ENCODE measurements around the gene ANKRD33. TPM values are rescaled to one million over a fixed set of nuclear protein-coding genes. Genes with fewer than 3 reads are reported as not detected.

Gene ANKRD33
- total and polyA plus RNA-seq, 2 of the 13 experiments (the other 11 are each of a cell fraction or from before 2014, with no cell fraction given): 0.04 TPM; not detected in 1

- WGBS (ENCODE audit: low lambda C conversion rate): 0% methylated on average over 5 of the region's 40 CpGs
- ATAC-seq (peak; percentile 10), DNase-seq (ENCODE audit: low spot score) (no peak), FAIRE-seq (no peak)
- H3K4me2 ChIP-seq (ENCODE audit: low read depth, low read length): peak overlapping the region; percentile 91
- no peak overlapping the region for H3K27ac ChIP-seq (ENCODE audit: extremely low read length, insufficient read depth, low read length)
- H3K27me3 ChIP-seq (ENCODE audit: control insufficient read depth in 1 of 2, insufficient read depth in 2 of 2, low read length in 2 of 2): peaks cover 0 to 9% of the 10 kb centered on the region in 2 experiments; a peak in 1 of 5 replicates
- in situ Hi-C loops (cut with HindIII; ENCODE audit: extremely low pct_ligation_motif_present, low pct_unique_long_range_greater_than_20kb) (no loop called here), intact Hi-C loops (cut with micrococcal nuclease; ENCODE audit: unreplicated experiment) (loop anchor here (1.0 kb wide), 1 partner anchor 25 kb away; no protein-coding TSS in a partner anchor)
- peaks cover 31% of the 10 kb centered on the region for H3K4me1 ChIP-seq (ENCODE audit: insufficient read depth, low read length)
- no peaks in the 10 kb centered on the region for H3K36me3 ChIP-seq (replicated peaks in 1 of 2; ENCODE audit: control insufficient read depth in 1 of 2, insufficient read depth in 2 of 2, low read length in 2 of 2)
- POLR2A ChIA-PET: interaction anchor here (1.4 to 1.8 kb wide), 2 partner anchors 24 to 33 kb away, joined by 3 to 4 read pairs; a partner anchor contains a TSS
- H4K20me1 ChIP-seq (ENCODE audit: insufficient read depth, low read length): no peaks in the 10 kb centered on the region
- no TSS peak for BruUV-seq (replicated peaks)
- H3K79me2 ChIP-seq (ENCODE audit: insufficient read depth, low read length): no peaks in the 10 kb centered on the region
- H3K9ac ChIP-seq (ENCODE audit: insufficient read depth, low read depth, low read length): peak overlapping the region; percentile 54; the same call in 1 of the 2 replicates
- H3K9me3 ChIP-seq (ENCODE audit: low read length): no peaks in the 10 kb centered on the region
- H3K4me3 ChIP-seq (replicated peaks in 1 of 3; ENCODE audit: insufficient read depth in 1 of 3, low read depth in 2 of 3, low read length in 3 of 3): peak overlapping the region; percentile 71 to 82 (median 72)
- CTCF ChIA-PET (ENCODE audit: low intra/inter-chr PET ratio, low total read pairs): no interaction called here
- H2AFZ ChIP-seq (ENCODE audit: low read length): no peak overlapping the region
- no peak for TF ChIP-seq SRSF4 (IDR thresholded peaks at IDR 0.05; ENCODE audit: low read depth, low read length, poor library complexity, severe bottlenecking)
- TF ChIP-seq FOXO1 (CRISPR knock-in tag; IDR thresholded peaks at IDR 0.05): no peak
- TF ChIP-seq PATZ1 (CRISPR knock-in tag; IDR thresholded peaks at IDR 0.05): peak; percentile 67
- TF ChIP-seq BATF2 (CRISPR knock-in tag; IDR thresholded peaks at IDR 0.05): no peak
- no peak for TF ChIP-seq DR1 (CRISPR knock-in tag; IDR thresholded peaks at IDR 0.05)
- no peak for TF ChIP-seq KMT2A (CRISPR knock-in tag; IDR thresholded peaks at IDR 0.05)
- TF ChIP-seq ZNF496 (CRISPR knock-in tag; IDR thresholded peaks at IDR 0.05; ENCODE audit: insufficient replicate concordance): no peak
- no peak for TF ChIP-seq IRF9 (CRISPR knock-in tag; IDR thresholded peaks at IDR 0.05; ENCODE audit: borderline replicate concordance)
- no peak for TF ChIP-seq MTF2 (CRISPR knock-in tag; IDR thresholded peaks at IDR 0.05; ENCODE audit: borderline replicate concordance)
- no peak for TF ChIP-seq ZKSCAN5 (CRISPR knock-in tag; IDR thresholded peaks at IDR 0.05)
- TF ChIP-seq PAXIP1 (CRISPR knock-in tag; conservative IDR thresholded peaks at IDR 0.05): no peak
- TF ChIP-seq HNRNPK (IDR thresholded peaks at IDR 0.05; ENCODE audit: low read depth, low read length, poor library complexity, severe bottlenecking): peak; percentile 35
- TF ChIP-seq HNRNPL (IDR thresholded peaks at IDR 0.05; ENCODE audit: low read depth, low read length): no peak
- TF ChIP-seq ZNF766 (CRISPR knock-in tag; IDR thresholded peaks at IDR 0.05; ENCODE audit: borderline replicate concordance): no peak
- TF ChIP-seq ZSCAN22 (CRISPR knock-in tag; IDR thresholded peaks at IDR 0.05): no peak
- no peak for TF ChIP-seq ZNF605 (CRISPR knock-in tag; IDR thresholded peaks at IDR 0.05)
Measured at GRCh38 chr12:51847643-51848325, 40.1 kb upstream of the ANKRD33 start.
